Mesendoderm (in vitro differentiated cells): ENCODE data around the gene UBE2M.

Source experiments
- DNase-seq: peaks from one replicate; pipeline ENCODE4 v3.0.0; 2013
- H2AK5ac ChIP-seq: 2 replicates; pipeline ENCODE4 v1.6.1; 2013; ENCODE audit warnings: low read length, inconsistent platforms
- H2BK120ac ChIP-seq: 2 replicates; pipeline ENCODE4 v1.6.1; 2013; ENCODE audit warnings: low read depth, mild to moderate bottlenecking, low read length, moderate library complexity, mixed read lengths
- H2BK15ac ChIP-seq: replicated peaks from 2 replicates; pipeline ENCODE4 v1.6.1; 2013; ENCODE audit warnings: low read depth, mild to moderate bottlenecking, moderate library complexity
- H2BK5ac ChIP-seq: 2 replicates; pipeline ENCODE4 v1.6.1; 2013; ENCODE audit warnings: low read length, inconsistent platforms
- H3K18ac ChIP-seq: 2 replicates; pipeline ENCODE4 v1.6.1; 2013; ENCODE audit warnings: mild to moderate bottlenecking, low read length, mixed read lengths
- H3K23ac ChIP-seq: one replicate; pipeline ENCODE4 v1.6.1; 2013; ENCODE audit warnings: low read length
- H3K27ac ChIP-seq: 2 replicates; pipeline ENCODE4 v1.5.1; 2013; ENCODE audit warnings: low read depth, mild to moderate bottlenecking, inconsistent platforms, low read length, moderate library complexity
- H3K27me3 ChIP-seq: 2 replicates; pipeline ENCODE4 v1.6.1; 2013; ENCODE audit warnings: low read length, control low read depth, mild to moderate bottlenecking, inconsistent platforms; ENCODE audit not compliant: insufficient read depth, poor library complexity
- H3K36me3 ChIP-seq: 2 replicates; pipeline ENCODE4 v1.6.1; 2013; ENCODE audit warnings: low read length, inconsistent platforms; ENCODE audit not compliant: control insufficient read depth, insufficient read depth
- H3K4ac ChIP-seq: one replicate; pipeline ENCODE4 v1.6.1; 2013; ENCODE audit warnings: low read depth, mild to moderate bottlenecking, low read length, moderate library complexity
- H3K4me1 ChIP-seq: 2 replicates; pipeline ENCODE4 v1.6.1; 2013; ENCODE audit warnings: low read depth, low read length, inconsistent platforms; ENCODE audit not compliant: control insufficient read depth
- H3K4me2 ChIP-seq: 2 replicates; pipeline ENCODE4 v1.6.1; 2013; ENCODE audit warnings: low read length
- H3K4me3 ChIP-seq: 2 replicates; pipeline ENCODE4 v1.5.1; 2013; ENCODE audit warnings: mild to moderate bottlenecking, low read length
- H3K56ac ChIP-seq: one replicate; pipeline ENCODE4 v1.6.1; 2013; ENCODE audit warnings: low read length
- H3K79me1 ChIP-seq: 2 replicates; pipeline ENCODE4 v1.6.1; 2013; ENCODE audit warnings: low read length, inconsistent platforms
- H3K79me2 ChIP-seq: 2 replicates; pipeline ENCODE4 v1.6.1; 2013; ENCODE audit warnings: mild to moderate bottlenecking, low read length; ENCODE audit not compliant: control insufficient read depth, insufficient read depth
- H3K9ac ChIP-seq: 2 replicates; pipeline ENCODE4 v1.6.1; 2013; ENCODE audit warnings: low read length, inconsistent platforms
- H4K5ac ChIP-seq: one replicate; pipeline ENCODE4 v1.6.1; 2013; ENCODE audit warnings: low read length
- H4K8ac ChIP-seq: one replicate; pipeline ENCODE4 v1.6.1; 2013; ENCODE audit warnings: low read depth, mild to moderate bottlenecking, control low read depth, low read length, moderate library complexity
- WGBS: extraction: QIAGEN DNeasy Blood & Tissue Kit; methylation state at CpG from one replicate; pipeline ENCODE4 v1.1.7; 2013; ENCODE audit warnings: low lambda C conversion rate, missing lambda C conversion rate; ENCODE audit not compliant: insufficient coverage; ENCODE audit errors: extremely low coverage; 5-methylcytosine and 5-hydroxymethylcytosine counted together

Gene UBE2M

GRCh38 chr19:58535857-58536256 is 22.6 kb downstream of the UBE2M start:
- no peak overlapping the region for H3K4me3 ChIP-seq
- H3K56ac ChIP-seq = no peak overlapping the region
- no peak overlapping the region for H3K18ac ChIP-seq
- no peaks in the 10 kb centered on the region for H3K36me3 ChIP-seq
- WGBS = no CpG with 5 or more reads among the region's 3 CpGs
- H4K8ac ChIP-seq = no peak overlapping the region
- H2AK5ac ChIP-seq = no peak overlapping the region
- H3K4me1 ChIP-seq = no peaks in the 10 kb centered on the region
- no peak overlapping the region for H2BK5ac ChIP-seq
- no peak overlapping the region for H3K9ac ChIP-seq
- no peak overlapping the region for H3K27ac ChIP-seq
- no peak overlapping the region for H3K4ac ChIP-seq
- no peak overlapping the region for H3K4me2 ChIP-seq
- H3K27me3 ChIP-seq = no peaks in the 10 kb centered on the region
- no peak overlapping the region for H4K5ac ChIP-seq
- H3K79me2 ChIP-seq = no peaks in the 10 kb centered on the region
- no peaks in the 10 kb centered on the region for H3K79me1 ChIP-seq
- H2BK15ac ChIP-seq = no peak overlapping the region
- H3K23ac ChIP-seq = no peak overlapping the region
- DNase-seq = no peak
- H2BK120ac ChIP-seq = no peak overlapping the region

DNA sequence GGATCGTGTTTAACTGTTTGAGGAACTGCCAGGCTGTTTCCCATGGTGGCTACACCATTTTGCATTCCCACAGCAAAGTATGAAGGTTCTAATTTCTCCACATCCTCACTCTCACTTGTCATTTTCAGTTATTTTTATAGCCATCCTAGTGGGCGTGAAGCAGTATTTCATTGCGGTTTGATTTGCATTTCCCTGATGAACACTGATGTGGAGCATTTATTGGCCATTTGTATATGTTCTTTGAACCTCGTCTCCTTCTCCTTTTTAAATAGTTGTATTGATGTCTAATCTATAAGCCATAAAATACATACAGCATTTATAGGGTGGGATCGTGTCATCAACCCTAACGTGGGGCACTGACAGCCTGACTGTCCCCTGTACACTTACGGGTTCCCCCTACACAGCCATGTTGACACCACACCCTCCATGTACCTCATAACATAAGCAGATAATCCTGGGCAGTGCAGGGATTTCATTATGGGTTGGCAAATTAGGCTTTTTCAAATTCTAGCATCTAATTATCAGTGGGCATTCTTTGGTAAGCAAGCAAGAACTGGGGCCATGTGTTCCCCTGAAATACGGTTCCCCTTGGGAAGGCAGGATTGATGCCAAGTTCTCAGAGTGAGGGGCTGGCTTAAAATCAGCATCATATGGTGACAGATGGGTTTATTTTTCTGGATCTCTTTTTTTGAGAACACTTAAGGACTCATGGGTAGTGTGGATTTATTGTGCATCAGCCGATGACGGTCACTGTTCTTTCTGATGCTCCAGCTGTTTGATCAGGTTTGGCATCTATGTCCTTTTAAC is 27.2 kb downstream of the UBE2M start:
- no peaks in the 10 kb centered on the region for H3K79me2 ChIP-seq
- no peak overlapping the region for H3K18ac ChIP-seq
- no peaks in the 10 kb centered on the region for H3K4me1 ChIP-seq
- no peak overlapping the region for H3K4me3 ChIP-seq
- no peak overlapping the region for H3K4me2 ChIP-seq
- no peak overlapping the region for H4K8ac ChIP-seq
- H2BK5ac ChIP-seq = no peak overlapping the region
- no peak overlapping the region for H3K23ac ChIP-seq
- H2AK5ac ChIP-seq = no peak overlapping the region
- no peak overlapping the region for H2BK120ac ChIP-seq
- H3K27ac ChIP-seq = no peak overlapping the region
- H3K9ac ChIP-seq = no peak overlapping the region
- H2BK15ac ChIP-seq = no peak overlapping the region
- WGBS = no CpG with 5 or more reads among the region's 10 CpGs
- DNase-seq = no peak
- no peaks in the 10 kb centered on the region for H3K36me3 ChIP-seq
- H3K27me3 ChIP-seq = no peaks in the 10 kb centered on the region
- H3K79me1 ChIP-seq = no peaks in the 10 kb centered on the region
- H3K56ac ChIP-seq = no peak overlapping the region
- H4K5ac ChIP-seq = no peak overlapping the region
- no peak overlapping the region for H3K4ac ChIP-seq

DNA sequence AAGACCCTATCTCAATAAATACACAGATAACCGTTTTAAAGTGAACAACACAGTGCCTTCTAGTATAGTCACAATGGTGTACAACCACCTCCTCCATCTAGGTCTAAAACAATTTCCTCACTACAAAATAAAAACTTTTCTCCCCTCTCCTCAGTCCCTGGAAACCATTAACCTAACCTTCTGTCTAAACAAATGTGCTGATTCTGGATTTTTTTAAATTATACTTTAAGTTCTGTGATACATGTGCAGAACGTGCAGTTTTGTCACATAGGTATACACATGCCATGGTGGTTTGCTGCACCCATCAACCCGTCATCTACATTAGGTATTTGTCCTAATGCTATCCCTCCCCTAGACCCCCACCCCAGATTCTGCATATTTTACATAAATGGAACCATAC is 29.0 kb downstream of the UBE2M start:
- Histone ChIP-seq H3K23ac (no peak overlapping the region), H2BK5ac (no peak overlapping the region), H3K27ac (no peak overlapping the region), H3K56ac (no peak overlapping the region), H3K9ac (no peak overlapping the region), H4K5ac (no peak overlapping the region), H3K36me3 (no peaks in the 10 kb centered on the region), H3K18ac (no peak overlapping the region), H3K4ac (no peak overlapping the region), H3K27me3 (no peaks in the 10 kb centered on the region), H3K4me1 (no peaks in the 10 kb centered on the region), H2BK120ac (no peak overlapping the region), H2BK15ac (no peak overlapping the region), H4K8ac (no peak overlapping the region), H3K4me2 (no peak overlapping the region), H2AK5ac (no peak overlapping the region), H3K4me3 (no peak overlapping the region), H3K79me1 (no peaks in the 10 kb centered on the region), H3K79me2 (no peaks in the 10 kb centered on the region)
- no peak for DNase-seq
- no CpG with 5 or more reads among the region's 3 CpGs for WGBS

- Histone ChIP-seq H3K79me1 (peaks cover 9% of the 10 kb centered on the region), H3K27me3 (no peaks in the 10 kb centered on the region), H3K4ac (no peak overlapping the region), H3K18ac (no peak overlapping the region), H4K8ac (no peak overlapping the region), H2BK15ac (no peak overlapping the region), H3K56ac (peak overlapping the region; percentile 25), H2AK5ac (no peak overlapping the region), H3K4me1 (peaks cover 7% of the 10 kb centered on the region), H3K23ac (no peak overlapping the region), H2BK120ac (no peak overlapping the region), H3K4me2 (no peak overlapping the region), H3K9ac (no peak overlapping the region), H3K4me3 (no peak overlapping the region), H2BK5ac (no peak overlapping the region), H3K79me2 (peaks cover 11% of the 10 kb centered on the region), H4K5ac (no peak overlapping the region), H3K27ac (no peak overlapping the region), H3K36me3 (no peaks in the 10 kb centered on the region)
- no CpG with 5 or more reads among the region's 3 CpGs for WGBS
- no peak for DNase-seq
These were observed 35.7 kb downstream of the UBE2M start for GRCh38 chr19:58522709-58523108.

GRCh38 chr19:58521651-58522050 is 36.8 kb downstream of the UBE2M start:
- H3K27me3 ChIP-seq = no peaks in the 10 kb centered on the region
- H3K4me2 ChIP-seq = no peak overlapping the region
- no peak overlapping the region for H3K18ac ChIP-seq
- DNase-seq = no peak
- no peak overlapping the region for H4K5ac ChIP-seq
- no peak overlapping the region for H3K27ac ChIP-seq
- peaks cover 7% of the 10 kb centered on the region for H3K4me1 ChIP-seq
- peak overlapping the region; percentile 64 for H3K56ac ChIP-seq
- no peak overlapping the region for H2BK120ac ChIP-seq
- H3K36me3 ChIP-seq = peaks cover 2% of the 10 kb centered on the region
- H3K79me1 ChIP-seq = peaks cover 12% of the 10 kb centered on the region
- no CpG with 5 or more reads among the region's 4 CpGs for WGBS
- H4K8ac ChIP-seq = no peak overlapping the region
- H2BK5ac ChIP-seq = no peak overlapping the region
- peak overlapping the region; percentile 58 for H2AK5ac ChIP-seq
- peak overlapping the region; percentile 51 for H3K9ac ChIP-seq
- peaks cover 14% of the 10 kb centered on the region for H3K79me2 ChIP-seq
- H3K4ac ChIP-seq = no peak overlapping the region
- H2BK15ac ChIP-seq = no peak overlapping the region
- no peak overlapping the region for H3K4me3 ChIP-seq
- H3K23ac ChIP-seq = no peak overlapping the region

- H2BK5ac ChIP-seq = peak overlapping the region; percentile 52
- H3K27ac ChIP-seq = peak overlapping the region; percentile 95
- H3K79me2 ChIP-seq = peaks cover 14% of the 10 kb centered on the region
- no peak overlapping the region for H4K8ac ChIP-seq
- peak overlapping the region; percentile 93 for H3K4me2 ChIP-seq
- no CpG with 5 or more reads among the region's 7 CpGs for WGBS
- H3K23ac ChIP-seq = no peak overlapping the region
- H3K9ac ChIP-seq = peak overlapping the region; percentile 90
- H2BK15ac ChIP-seq = no peak overlapping the region
- H4K5ac ChIP-seq = peak overlapping the region; percentile 60
- H3K27me3 ChIP-seq = no peaks in the 10 kb centered on the region
- H3K36me3 ChIP-seq = peaks cover 5% of the 10 kb centered on the region
- H3K4ac ChIP-seq = peak overlapping the region; percentile 9
- peak overlapping the region; percentile 1 for H3K18ac ChIP-seq
- peak overlapping the region; percentile 97 for H3K56ac ChIP-seq
- DNase-seq = no peak
- H2AK5ac ChIP-seq = no peak overlapping the region
- peak overlapping the region; percentile 62 for H3K4me3 ChIP-seq
- H3K79me1 ChIP-seq = peaks cover 18% of the 10 kb centered on the region
- no peak overlapping the region for H2BK120ac ChIP-seq
- H3K4me1 ChIP-seq = peaks cover 7% of the 10 kb centered on the region
These were observed 38.2 kb downstream of the UBE2M start for GRCh38 chr19:58520257-58520599.
